ENCODE results near the gene ADAM11.

DNA sequence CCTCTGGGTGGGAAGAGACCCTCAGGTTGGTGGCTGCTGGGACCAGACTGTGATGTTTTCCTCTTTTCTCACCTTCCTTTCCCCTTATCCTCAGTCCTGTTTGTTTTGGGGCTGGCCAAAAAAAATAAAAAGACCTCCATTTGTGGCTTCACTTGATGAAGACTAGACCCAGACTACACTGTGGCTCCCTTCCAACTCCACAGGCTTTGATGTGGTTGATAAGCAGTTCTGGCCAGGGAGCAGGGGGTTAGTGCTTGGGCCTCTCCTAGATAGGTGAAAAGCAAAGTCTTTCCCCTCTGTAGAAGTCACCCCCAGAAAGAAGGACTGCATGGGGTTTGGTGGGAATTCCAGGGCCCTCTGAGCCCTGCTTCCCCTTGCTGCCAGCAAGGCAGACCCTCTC is 11.2 kb upstream of the ADAM11 start:
- TF ChIP-seq, protein P1, sequence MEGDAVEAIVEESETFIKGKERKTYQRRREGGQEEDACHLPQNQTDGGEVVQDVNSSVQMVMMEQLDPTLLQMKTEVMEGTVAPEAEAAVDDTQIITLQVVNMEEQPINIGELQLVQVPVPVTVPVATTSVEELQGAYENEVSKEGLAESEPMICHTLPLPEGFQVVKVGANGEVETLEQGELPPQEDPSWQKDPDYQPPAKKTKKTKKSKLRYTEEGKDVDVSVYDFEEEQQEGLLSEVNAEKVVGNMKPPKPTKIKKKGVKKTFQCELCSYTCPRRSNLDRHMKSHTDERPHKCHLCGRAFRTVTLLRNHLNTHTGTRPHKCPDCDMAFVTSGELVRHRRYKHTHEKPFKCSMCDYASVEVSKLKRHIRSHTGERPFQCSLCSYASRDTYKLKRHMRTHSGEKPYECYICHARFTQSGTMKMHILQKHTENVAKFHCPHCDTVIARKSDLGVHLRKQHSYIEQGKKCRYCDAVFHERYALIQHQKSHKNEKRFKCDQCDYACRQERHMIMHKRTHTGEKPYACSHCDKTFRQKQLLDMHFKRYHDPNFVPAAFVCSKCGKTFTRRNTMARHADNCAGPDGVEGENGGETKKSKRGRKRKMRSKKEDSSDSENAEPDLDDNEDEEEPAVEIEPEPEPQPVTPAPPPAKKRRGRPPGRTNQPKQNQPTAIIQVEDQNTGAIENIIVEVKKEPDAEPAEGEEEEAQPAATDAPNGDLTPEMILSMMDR (IDR thresholded peaks at IDR 0.05), result no peak
- no peak for TF ChIP-seq POLR2A (IDR thresholded peaks at IDR 0.05)
